ENCODE measurements around the gene EAPP. TPM values are rescaled to one million over a fixed set of nuclear protein-coding genes. Genes with fewer than 3 reads are reported as not detected.
"Not testable (repeated sequence)": the region's sequence is repeated elsewhere in the genome, so short reads cannot be mapped to it uniquely, and the experiment has no call there.

Gene EAPP
- total and polyA plus RNA-seq, 8 donors, result 15.8 to 95.3 (median 34.8) TPM

DNA sequence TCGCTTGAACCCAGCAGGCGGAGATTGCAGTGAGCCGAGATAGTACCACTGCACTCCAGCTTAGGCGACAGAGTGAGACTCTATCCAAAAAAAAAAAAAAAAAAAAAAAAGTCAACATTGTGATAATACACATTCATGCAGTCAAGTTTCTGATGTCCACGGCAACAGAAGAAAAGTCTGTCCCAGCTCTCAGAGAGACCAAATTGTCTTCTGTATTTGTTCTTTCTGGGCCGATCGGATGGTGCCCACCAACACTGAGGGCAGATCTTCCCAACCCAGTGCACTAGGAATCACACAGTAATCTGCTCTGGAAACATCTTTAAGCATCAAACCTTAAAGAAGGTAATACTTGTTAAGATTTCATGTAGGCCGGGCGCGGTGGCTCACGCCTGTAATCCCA is 31.6 kb downstream of the EAPP start:
- Histone ChIP-seq H3K4me3 (no peak overlapping the region), H3K4me1 (no peaks in the 10 kb centered on the region), H3K36me3 (no peaks in the 10 kb centered on the region), H3K27me3 (no peaks in the 10 kb centered on the region), H3K27ac (no peak overlapping the region), H3K9me3 (no peaks in the 10 kb centered on the region)
- TF ChIP-seq CTCF (IDR thresholded peaks at IDR 0.05), result no peak
- TF ChIP-seq POLR2AphosphoS5 (IDR thresholded peaks at IDR 0.05), result no peak
- no peak for TF ChIP-seq POLR2A (IDR thresholded peaks at IDR 0.05)
- TF ChIP-seq EP300 (IDR thresholded peaks at IDR 0.05), result no peak
- DNase-seq, result no peak
- intact Hi-C loops (cut with DNase I; ENCODE audit: low total_unique reads), result loop anchor here (10.0 kb wide), 1 partner anchor 143 kb away; no protein-coding TSS in a partner anchor
- WGBS, 5 donors, result 90 to 99% (median 95%) methylated on average over 11 of the region's 11 CpGs

GRCh38 chr14:34507459-34507858 is 32.0 kb downstream of the EAPP start:
- DNase-seq, result no peak
- intact Hi-C loops (cut with DNase I; ENCODE audit: low total_unique reads), result loop anchor here (10.0 kb wide), 1 partner anchor 143 kb away; no protein-coding TSS in a partner anchor
- TF ChIP-seq POLR2AphosphoS5 (IDR thresholded peaks at IDR 0.05), result no peak
- TF ChIP-seq CTCF (IDR thresholded peaks at IDR 0.05), result no peak
- TF ChIP-seq EP300 (IDR thresholded peaks at IDR 0.05), result no peak
- no peak for TF ChIP-seq POLR2A (IDR thresholded peaks at IDR 0.05)
- no peaks in the 10 kb centered on the region for H3K27me3 ChIP-seq
- no peaks in the 10 kb centered on the region for H3K36me3 ChIP-seq
- H3K9me3 ChIP-seq, result no peaks in the 10 kb centered on the region
- no peak overlapping the region for H3K4me3 ChIP-seq
- no peaks in the 10 kb centered on the region for H3K4me1 ChIP-seq
- no peak overlapping the region for H3K27ac ChIP-seq
- WGBS, 5 donors, result 74 to 84% (median 78%) methylated on average over 8 to 9 of the region's 9 CpGs

- not testable (repeated sequence) for H3K27ac ChIP-seq, H3K27me3 ChIP-seq, H3K4me1 ChIP-seq, H3K36me3 ChIP-seq, H3K9me3 ChIP-seq, DNase-seq, H3K4me3 ChIP-seq
- WGBS, 5 donors, result 74 to 94% (median 86%) methylated on average over 5 of the region's 5 CpGs
- intact Hi-C loops (cut with DNase I; ENCODE audit: low total_unique reads), result loop anchor here (10.0 kb wide), 1 partner anchor 140 kb away; no protein-coding TSS in a partner anchor
Observed at GRCh38 chr14:34505124-34505491, 34.4 kb downstream of the EAPP start.

DNA sequence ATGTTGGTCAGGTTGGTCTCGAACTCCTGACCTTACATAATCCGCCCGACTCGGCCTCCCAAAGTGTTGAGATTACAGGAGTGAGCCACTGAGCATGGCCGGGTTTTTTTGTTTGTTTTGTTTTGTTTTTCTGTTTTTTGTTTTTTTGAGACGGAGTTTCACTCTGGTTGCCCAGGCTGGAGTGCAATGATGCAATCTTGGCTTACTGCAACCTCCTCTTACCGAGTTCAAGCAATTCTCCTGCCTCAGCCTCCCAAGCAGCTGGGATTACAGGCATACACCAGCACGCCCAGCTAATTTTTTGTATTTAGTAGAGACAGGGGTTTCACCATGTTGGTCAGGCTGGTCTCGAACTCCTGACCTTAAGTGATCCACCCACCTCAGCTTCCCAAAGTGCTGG is 35.5 kb downstream of the EAPP start:
- not testable (repeated sequence) for DNase-seq, H3K4me3 ChIP-seq, H3K4me1 ChIP-seq, H3K27me3 ChIP-seq, H3K36me3 ChIP-seq, H3K27ac ChIP-seq, H3K9me3 ChIP-seq
- intact Hi-C loops (cut with DNase I; ENCODE audit: low total_unique reads), result loop anchor here (10.0 kb wide), 1 partner anchor 139 kb away; no protein-coding TSS in a partner anchor
- WGBS, 5 donors, result 73 to 94% (median 89%) methylated on average over 9 of the region's 9 CpGs

DNA sequence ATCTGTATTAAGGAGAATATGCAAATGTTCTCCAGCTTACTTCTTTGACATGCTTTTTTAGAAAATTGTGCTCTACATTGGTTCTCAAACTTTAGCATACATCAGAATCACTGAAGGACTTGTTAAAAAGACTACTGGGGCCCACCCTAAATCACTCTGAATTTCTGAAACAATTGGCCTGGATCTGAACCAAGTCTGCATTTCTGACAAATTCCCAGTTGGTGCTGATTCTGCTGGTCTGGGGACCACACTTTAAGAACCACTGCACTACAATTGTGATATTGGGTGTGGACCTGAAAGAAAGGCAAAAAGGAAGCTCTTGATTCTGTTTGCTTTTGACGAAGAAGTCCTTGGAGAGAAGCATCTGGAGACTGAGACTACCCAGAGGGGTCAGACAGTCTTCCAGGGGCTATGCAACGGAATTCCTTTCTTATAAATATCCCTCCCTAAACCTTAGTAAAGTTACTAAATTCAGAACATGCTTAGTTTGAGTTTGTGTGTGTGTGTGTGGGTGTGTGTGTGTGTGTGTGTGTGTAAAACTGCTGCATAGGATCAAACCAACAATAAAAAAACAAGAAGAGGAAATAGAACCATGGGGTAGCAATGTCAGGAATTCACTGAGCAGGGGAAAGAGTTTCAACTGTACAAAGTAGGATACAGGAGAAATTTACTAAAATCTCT is 36.8 kb downstream of the EAPP start:
- Histone ChIP-seq H3K36me3 (no peaks in the 10 kb centered on the region), H3K4me3 (no peak overlapping the region), H3K9me3 (no peaks in the 10 kb centered on the region), H3K27ac (no peak overlapping the region), H3K4me1 (peaks cover 0 to 5% (median 2%) of the 10 kb centered on the region in 4 donors), H3K27me3 (no peaks in the 10 kb centered on the region)
- TF ChIP-seq CTCF (IDR thresholded peaks at IDR 0.05) (no peak), POLR2A (IDR thresholded peaks at IDR 0.05) (no peak), POLR2AphosphoS5 (IDR thresholded peaks at IDR 0.05) (no peak), EP300 (IDR thresholded peaks at IDR 0.05) (no peak)
- intact Hi-C loops (cut with DNase I; ENCODE audit: low total_unique reads), result loop anchor here (10.0 kb wide), 1 partner anchor 138 kb away; no protein-coding TSS in a partner anchor
- 45 to 84% (median 72%) methylated on average over 2 of the region's 2 CpGs for WGBS, 5 donors
- DNase-seq, result no peak

Measured in stomach (tissue), 9 donors.